ENCODE results near the gene CDKN1A. TPM values are rescaled to one million over a fixed set of nuclear protein-coding genes. Genes with fewer than 3 reads are reported as not detected.
"Not testable (repeated sequence)": the region's sequence is repeated elsewhere in the genome, so short reads cannot be mapped to it uniquely, and the experiment has no call there.

CDKN1A gene
- polyA plus RNA-seq, 5 donors: 3.6 to 15.9 (median 5.2) TPM

- DNase-seq: no peak
These were observed 39.5 kb downstream of the CDKN1A start for GRCh38 chr6:36717871-36718540.

- no peak for DNase-seq
These were observed 40.0 kb downstream of the CDKN1A start for GRCh38 chr6:36718560-36718959.

GRCh38 chr6:36719126-36719525, 40.6 kb downstream of the CDKN1A start:
- no peak for DNase-seq

- no peak for DNase-seq
These were observed 42.0 kb downstream of the CDKN1A start for GRCh38 chr6:36720251-36721141.

GRCh38 chr6:36721369-36722140, 43.0 kb downstream of the CDKN1A start:
- no peak for DNase-seq

GRCh38 chr6:36722365-36722764, 43.9 kb downstream of the CDKN1A start:
- DNase-seq: no peak

GRCh38 chr6:36722879-36723278, 44.4 kb downstream of the CDKN1A start:
- no peak for DNase-seq

GRCh38 chr6:36723992-36724391, 45.5 kb downstream of the CDKN1A start:
- not testable (repeated sequence) for DNase-seq

GRCh38 chr6:36724514-36725390, 46.2 kb downstream of the CDKN1A start:
- DNase-seq: peak in 1 of 2 donors; percentile 15

GRCh38 chr6:36725581-36725980, 47.1 kb downstream of the CDKN1A start:
- no peak for DNase-seq

GRCh38 chr6:36727505-36728021, 49.0 kb downstream of the CDKN1A start:
- DNase-seq: no peak

GRCh38 chr6:36728289-36729160, 50.0 kb downstream of the CDKN1A start:
- no peak for DNase-seq

- DNase-seq: no peak
These were observed 50.6 kb downstream of the CDKN1A start for GRCh38 chr6:36729161-36729524.

- no peak for DNase-seq
These were observed 52.2 kb downstream of the CDKN1A start for GRCh38 chr6:36730424-36731380.

- no peak for DNase-seq
These were observed 53.3 kb downstream of the CDKN1A start for GRCh38 chr6:36731622-36732310.

- no peak for DNase-seq
These were observed 54.8 kb downstream of the CDKN1A start for GRCh38 chr6:36733300-36733699.

GRCh38 chr6:36734486-36735060, 56.1 kb downstream of the CDKN1A start:
- DNase-seq: no peak
